GM03348 (cell line): Measurements from ENCODE around the gene TMEM9.

Experiments
- DNase-seq: peaks from one replicate; pipeline ENCODE4 v3.0.0; 2012; ENCODE audit warnings: low spot score

TMEM9 gene

DNA sequence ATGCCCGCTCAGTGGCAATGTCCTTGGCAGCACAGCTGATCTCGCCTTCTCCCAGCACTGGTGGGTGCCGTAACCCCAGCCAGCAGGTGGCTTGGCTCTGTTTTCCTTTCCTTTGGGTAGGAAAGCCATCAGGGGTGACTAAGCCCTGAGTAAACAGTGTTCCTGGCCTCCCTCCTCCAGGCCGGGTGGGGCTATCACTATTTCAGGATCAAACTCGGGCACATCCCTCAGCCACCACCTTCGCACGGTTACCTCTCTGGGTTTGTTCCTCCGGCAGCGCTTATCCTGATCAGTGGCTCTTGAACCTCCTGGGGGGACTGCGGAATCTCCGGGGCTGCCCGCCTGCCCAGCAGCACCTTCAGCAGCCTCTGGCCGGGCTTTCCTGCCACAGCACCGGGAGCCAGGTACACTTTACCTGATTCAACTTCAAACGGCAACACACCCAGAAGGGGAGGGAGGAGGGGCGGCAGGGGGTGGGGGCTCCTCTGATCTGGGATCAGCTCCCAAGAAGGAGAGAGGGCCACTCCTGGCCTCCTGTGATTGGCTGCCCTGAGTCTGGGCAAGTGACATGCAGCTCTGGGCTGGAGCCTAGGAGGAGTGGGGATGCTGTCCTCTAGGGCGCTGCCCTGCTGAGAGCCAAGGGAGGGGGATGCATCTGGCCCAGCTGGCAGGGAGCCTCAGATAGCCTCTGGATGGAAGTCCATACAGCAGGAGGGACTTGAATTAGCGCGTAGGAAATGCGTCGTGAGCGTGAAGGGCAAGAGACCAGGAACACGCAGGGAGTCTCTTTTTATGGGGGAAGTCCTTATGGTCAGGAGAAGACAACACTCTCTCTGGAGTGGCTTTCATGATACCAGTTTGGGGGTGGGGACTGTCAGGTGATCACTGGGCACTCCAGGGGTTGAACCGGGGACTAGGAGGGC, 27.2 kb downstream of the TMEM9 start, which contains the start of gene ASCL5:
TSS of gene ASCL5 (minus strand) at position 353 of the 923 bp plus-strand sequence. CDS start 11,812 bp downstream, outside the sequence.
- DNase-seq, result no peak

DNA sequence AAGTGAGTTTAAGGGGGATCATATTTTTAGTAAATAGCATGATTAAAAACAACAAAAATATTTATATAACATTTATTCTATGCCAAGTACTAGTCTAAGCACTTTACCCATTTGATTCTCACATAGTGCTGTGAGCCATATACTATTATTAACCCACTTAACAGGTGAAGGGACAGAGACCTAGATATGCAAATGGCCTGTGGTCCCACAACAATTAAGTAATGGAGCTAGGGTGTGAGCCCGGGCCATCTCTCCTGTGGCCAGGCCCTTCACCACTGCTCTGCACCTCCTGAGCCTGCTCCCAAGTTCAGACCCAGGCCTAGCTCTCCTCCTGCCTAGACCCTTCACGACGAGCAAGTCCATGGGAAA, 27.8 kb downstream of the TMEM9 start:
- DNase-seq, result no peak

DNA sequence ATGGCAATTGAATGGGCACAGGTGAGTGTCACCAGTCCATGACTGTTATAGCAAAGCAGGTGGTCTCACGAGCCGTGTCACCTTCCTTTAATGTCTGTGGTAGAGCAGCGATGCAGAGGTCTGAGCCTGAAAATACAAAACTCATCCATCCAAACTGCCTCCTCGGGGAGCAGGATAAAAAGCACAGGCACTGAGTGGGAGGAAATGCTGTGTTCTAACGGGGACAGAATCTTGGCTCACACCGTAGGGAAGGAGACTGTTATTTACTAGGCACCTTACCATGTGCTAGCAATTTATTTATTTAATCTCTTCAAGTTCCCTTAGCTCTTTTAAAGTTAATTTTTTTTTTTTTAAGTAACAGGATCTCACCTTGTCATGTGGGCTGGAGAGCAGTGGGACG, 28.5 kb downstream of the TMEM9 start:
- DNase-seq, result no peak

DNA sequence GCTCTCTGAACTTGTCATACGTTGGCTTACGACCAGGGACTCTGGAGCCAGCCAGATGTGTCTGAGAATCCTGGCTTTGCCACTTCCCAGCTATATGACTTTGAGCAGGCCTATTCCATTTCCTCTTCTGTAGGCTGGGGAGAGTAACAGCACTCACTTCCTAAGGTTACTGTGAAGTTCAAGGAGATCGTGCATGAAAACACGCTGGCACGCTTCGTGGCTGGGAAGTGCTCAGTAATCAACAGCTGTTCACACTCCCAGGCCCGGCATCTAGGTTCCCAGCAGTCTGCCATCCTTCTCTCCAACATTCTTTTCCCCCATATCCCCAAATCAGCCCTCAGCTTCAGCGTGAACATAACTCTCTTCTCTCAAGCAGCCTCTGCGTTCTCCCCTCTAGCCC, 29.3 kb downstream of the TMEM9 start:
- no peak for DNase-seq

DNA sequence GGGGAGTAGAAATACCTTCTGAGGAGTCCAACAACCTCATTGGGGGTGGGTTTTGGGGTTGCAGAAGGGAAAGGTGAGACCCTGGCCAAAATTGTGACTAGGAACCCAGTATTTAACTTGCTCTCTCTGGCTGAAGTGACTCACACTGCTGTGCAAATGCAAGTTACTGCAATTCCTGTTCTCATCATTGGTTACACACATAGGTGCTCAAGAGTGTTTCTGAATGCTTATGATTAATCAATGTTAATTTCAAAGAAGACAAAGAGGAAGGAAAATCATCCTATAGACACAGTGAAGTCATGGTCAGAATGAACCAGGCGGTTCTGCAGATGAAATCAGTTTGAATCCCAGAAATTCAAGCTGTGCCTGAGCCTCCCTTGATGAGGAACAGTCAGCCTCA, 30.4 kb downstream of the TMEM9 start:
- no peak for DNase-seq

DNA sequence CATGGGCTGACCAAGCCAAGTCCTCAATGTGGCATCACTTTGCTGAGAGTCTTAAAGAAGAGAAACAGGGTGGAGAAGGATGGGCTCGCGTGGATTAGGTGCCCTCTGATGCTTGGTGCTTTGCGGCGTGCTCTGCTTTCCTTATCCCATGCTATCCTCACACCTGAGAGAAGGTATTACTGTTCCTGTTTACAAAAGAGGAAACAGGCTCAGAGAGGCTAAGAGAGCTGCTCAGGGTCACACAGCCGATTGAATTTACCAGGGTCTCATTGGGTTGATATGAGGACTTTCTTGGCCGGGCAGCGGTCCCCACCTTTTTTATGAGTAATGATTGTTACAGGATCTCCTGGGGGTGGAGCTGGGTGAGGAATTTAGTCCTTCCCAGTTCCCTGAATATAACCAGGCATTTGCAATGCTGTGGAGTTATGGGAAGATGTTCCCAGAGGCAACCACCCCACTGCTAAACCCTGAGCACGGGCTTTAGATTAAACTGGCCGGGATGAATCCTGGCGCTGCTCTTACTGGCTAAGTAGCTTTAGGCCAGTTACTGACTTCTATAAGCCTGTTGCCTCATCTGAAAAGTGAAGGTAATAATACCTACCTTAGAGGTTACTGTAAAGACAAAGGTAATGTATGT, 31.8 kb downstream of the TMEM9 start:
- DNase-seq, result no peak

DNA sequence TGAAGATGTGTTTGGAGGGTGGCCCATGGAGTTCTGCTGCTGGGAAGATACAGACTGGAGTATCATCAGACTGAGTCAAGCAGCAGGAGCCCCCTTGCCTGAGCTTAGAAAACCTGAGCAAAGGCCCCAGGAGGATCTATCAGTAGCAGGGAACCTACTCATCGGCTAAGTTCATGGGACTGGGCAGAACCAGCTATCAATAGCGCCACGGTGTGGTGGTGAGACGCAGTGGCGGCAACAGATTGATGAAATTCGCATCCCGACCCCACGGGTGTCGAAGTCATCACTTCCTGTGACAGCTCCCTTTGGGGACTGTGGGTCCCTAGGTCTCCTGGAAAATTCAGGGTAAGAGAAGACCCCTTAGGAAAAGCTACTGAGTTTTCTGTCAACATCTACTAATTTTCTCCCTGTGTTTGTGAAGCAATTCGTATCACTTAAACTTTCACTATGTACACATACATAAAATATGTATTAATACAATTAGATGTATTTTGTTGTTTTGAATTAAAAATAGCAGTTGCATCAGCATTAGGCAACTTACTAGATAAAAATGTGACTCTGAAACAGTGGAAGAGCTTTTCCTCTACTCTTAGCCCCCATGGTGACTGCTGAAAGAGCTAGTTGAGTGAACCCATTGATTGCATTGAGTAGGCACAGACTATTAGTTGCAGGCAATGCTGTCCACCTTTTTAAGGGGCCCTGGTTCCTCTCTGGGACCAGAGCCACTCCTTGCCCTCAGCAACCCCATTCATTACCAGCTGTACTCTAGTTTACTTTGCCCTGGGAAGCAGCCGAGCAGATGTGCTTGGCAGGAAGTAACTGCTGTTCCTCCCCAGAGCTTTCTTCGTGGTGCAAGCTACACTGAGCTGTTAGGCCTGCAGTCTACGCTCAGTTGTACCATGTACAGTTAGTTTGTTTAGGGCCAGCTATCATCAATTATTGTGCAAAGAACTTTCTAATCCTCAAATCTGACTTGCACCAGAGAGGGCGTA, 34.8 kb downstream of the TMEM9 start:
- DNase-seq, result peak; percentile 34

DNA sequence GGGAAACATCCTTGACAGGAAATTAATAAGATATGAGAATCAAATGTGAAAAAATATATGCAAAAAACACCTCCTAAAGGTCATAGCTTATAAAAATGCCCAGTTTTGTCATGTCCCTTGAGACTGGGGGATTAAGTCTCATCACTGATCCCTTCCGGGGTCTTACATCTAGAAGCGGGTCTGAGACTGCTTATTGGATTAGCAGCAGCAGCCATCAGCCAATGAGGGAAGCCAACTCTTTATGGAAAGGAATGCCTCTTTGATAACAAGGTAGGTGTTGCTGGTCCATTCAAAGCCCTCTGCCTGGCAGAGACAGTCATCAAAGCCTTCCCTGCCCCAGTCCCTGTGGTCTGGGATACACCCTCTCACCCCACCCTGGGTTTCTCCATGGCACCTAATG, 38.2 kb downstream of the TMEM9 start:
- DNase-seq, result no peak

DNA sequence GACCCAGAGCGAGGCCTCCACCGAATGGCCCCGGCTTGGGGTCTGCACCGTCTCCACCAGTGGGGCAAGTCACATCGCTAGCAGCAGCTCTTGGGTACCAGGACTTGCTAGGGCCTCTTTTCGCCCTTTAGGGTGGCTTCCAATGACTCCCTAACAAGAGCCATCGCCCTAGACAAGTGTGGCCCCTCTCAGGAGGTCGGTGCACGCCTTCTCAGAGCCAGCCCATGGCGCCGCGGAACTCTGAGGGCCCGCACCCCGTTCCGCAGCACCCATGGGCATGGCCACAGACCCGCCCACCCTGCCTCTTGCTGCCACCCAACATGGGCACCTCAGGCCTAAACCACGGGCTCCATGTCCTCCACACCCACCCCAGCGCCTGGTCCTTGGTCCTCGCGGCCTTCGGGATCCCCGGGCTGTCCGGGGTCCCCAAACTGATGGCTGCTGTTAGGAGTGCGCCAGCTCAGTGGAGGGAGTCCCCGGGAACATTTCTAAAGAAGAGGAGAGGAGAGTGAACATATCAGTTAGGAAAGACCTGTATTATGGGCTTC, 38.8 kb downstream of the TMEM9 start:
- DNase-seq, result no peak

DNA sequence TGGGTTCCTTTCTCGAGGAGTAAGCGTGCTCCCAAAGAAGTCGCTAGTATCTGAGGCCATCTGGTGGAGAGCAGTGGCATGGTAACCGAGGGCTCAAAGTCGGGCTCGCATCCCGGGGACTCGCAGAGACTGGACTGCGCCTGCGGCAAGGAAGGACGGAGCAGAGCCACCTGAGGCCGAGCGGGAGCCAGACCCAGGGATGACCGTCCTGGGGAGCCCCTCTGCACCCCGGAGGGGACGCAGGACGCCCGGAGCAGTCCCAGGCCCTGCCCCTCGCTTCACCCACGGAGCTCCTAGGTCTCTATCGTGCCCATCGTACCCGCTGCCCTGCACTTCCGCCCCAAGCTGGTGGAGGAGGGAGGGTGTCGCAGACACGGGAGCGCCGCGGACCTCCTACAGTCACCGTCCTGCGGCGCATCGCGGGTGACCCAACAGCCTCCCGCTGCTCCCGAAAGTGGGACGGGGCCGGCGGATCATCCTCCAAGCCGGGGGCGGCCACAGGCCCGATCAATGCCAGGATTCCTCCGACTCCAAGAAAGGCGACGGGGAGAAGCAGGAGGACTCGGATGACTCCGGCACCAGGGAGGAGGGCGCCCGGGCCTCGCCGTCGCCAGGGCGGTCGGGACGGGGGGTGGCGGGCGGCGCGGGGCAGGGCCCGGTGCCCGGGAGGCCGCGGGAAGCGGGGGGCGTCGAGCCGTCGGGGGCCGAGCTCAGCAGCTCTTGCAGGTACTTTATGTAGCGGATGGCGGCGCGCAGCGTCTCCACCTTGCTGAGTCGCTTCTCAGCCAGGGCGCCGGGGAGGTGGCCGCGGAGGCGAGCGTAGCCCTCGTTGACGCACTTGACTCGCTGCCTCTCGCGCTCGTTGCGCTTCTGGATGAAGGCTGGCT, 39.8 kb downstream of the TMEM9 start:
- DNase-seq, result peak; percentile 95

DNA sequence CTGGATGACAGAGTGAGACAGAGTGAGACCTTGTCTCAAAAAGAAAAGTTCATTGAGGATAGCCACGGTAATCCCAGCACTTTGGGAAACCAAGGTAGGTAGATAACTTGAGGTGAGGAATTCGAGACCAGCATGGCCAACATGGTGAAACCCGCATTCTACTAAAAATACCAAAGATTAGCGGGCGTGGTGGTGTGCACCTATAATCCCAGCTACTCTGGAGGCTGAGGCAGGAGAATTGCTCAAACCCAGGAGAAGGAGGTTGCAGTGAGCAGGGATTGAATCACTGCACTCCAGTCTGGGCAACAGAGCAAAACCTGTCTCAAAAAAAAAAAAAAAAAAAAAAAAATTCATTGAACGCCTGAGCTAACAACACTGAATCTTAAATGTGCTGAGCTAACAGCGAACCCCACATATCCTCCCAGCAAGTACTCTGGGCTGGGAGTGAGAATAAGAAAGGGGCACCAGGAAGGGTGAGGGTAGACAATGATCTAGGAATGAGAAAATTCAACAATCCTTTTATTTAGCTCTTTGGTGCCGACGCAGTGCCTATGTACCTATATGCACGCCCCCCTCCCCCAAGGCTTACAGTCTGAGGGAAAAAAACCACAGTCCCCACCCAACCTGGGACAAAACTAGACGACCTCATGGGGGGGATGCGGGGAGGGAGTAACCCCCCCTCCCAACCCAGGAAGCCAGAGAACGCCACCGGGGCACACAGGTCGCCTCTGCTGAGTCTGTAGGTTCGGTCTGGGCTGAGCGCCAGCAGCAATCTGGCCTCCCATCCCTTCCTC, 40.6 kb downstream of the TMEM9 start:
- DNase-seq, result no peak

DNA sequence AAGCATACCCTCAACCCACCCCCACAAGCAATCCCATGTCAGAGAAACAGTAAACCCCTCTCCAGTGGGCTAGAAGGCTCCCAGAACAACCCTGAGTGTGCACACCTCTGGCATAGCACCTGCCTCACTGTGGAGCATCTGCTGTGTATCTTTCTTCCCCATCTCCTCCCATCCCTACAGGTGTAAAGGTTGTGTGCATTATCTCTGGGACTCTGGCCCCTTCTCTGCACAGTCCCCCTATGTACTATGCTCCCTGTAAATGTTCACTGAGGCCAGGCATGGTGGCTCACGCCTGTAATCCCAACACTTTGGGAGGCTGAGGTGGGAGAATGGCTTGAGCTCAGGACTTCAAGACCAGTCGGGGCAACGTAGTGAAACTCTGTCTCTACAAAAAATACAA, 41.3 kb downstream of the TMEM9 start:
- no peak for DNase-seq

DNA sequence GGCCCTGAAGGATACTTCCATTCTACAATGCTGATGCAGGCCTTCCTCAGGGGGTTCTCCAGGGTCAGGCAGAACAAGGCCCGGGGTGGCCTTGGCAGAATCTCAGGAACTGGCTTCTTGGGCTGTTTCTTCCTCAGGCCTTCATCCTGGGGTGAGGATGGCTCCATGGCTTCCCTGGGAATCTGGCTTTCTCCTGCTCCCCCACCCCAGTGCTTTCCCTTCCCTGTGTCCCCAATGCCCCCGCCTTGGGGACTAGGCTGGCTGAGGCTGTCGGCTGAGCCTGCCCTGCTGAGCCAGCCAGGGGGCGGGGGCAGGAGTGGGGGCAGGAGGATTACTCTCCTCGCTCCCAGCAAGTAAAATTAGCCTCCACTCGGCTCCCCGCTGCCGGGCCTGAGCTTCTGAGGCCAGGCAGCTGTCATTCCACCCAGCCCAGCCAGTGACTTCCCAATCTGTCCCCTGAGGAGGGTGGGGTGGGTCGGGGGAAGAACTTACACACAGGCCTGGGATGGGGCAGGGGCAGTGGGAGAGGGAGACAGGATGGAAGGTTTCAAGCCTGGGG, 42.0 kb downstream of the TMEM9 start, which contains the start of gene CACNA1S:
TSS of gene CACNA1S (minus strand) at position 254 of the 559 bp plus-strand sequence. CDS start at position 167, 87 bp downstream.
- DNase-seq, result no peak

DNA sequence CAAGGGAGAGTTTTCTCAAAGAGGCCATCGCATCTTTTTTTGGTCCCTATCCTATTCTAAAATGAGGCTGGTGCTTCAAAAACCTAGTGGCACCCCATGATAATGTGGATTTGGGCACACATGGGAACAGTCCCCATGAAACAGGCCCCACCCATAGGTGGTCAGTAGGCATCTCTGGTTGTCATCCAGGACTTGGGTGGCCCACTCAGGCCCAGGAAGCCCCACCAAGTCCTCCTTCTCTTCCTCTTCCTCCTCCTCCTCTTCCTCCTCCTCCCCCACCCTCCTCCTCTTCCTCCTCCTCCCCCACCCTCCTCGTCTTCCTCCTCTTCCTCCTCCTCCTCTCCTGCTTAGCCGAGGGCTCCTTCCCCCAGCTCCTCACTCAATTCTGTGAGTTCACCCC, 42.6 kb downstream of the TMEM9 start:
- no peak for DNase-seq

DNA sequence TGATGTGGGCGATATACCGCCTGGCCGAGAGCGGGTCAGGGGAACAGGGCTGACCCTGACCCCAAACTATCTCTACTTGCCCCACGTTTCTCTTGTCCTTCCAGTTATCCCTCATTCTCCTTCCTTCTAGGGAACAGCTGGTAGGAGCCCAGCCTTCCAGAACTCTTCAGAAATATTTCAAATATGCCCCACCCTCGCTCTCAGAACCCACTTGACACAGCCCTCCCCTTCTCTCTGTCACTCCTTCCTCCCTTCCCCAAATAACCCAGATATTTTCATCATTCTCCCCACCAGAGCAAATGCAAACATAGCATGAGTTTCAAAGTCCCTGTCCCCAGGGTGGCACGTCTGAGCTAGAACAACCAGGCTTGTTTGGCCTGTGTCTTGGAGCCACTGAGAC, 43.1 kb downstream of the TMEM9 start:
- no peak for DNase-seq

DNA sequence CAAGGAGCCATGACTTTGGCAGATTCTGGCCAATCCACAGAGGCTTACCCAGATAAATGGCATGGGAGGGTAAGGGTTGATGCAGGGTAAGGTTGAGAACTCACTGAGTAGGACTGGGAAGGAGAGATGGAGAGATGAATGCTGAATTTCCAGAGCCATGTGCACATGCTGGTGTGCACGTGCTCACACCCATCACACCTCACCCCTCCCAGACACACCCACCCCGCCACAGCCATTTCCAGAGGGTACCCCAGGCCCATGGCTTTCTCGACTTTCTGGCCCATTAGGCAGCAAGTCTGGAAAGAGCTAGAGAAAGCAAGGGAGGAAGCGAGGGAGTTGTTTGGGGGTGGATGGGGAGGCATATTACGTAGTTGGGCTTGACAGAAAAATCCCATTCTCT, 43.7 kb downstream of the TMEM9 start:
- DNase-seq, result no peak

DNA sequence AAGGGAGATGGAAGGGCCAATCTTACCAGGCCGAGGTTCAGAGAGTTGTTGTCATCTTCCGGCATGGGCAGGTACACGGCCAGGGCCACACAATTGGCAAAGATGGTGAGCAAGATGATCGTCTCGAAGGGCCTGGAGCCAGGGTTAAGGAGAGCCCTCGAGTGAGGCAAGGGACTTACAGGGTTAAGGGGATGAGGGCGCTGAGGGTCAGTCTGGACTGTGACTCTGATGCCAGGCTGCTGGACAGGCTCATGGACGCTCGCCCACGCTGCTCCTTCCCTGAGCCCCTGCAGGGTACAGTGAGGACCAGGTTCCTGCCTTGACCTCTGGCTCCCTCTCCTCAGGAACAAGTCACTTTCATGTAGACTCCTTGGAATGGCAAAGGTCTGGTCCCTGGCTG, 44.1 kb downstream of the TMEM9 start:
- no peak for DNase-seq

DNA sequence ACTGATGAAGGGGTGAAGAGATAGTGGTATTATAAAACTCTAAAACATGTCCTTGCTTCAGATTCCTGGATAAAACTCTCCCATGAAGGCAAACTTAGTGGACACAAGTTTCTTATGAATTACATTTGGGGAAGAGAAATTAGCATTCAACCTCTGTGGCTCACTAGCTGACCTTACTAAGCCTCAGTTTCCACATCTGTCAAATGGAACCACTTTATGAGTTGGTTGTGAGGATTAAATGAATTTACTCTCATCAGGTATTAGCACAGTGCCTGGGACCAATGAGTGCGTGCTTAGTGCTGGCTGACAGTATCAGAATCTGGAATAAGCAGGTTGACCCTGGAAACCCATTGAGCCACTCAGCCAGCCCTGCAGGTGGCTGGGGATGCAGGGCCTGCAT, 44.6 kb downstream of the TMEM9 start:
- DNase-seq, result no peak

DNA sequence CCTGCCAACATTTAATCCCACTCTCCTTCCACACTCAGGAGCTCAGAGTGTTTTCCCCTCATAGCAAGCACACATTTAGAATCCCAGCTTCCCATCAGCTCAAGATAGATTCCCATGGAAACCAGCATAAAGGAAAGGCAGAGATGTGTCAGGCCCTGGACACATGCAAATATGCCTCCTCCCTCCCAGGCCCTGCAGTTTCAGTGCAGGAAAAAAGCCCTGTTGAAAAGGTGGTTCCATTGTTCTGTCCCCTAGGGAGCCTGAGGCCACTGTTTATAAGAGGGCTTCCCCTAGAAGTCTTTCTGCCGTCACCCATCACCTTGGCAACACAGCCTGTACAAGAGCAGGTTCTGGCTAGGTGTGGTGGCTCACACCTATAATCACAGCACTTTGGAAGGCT, 45.7 kb downstream of the TMEM9 start:
- DNase-seq, result no peak

DNA sequence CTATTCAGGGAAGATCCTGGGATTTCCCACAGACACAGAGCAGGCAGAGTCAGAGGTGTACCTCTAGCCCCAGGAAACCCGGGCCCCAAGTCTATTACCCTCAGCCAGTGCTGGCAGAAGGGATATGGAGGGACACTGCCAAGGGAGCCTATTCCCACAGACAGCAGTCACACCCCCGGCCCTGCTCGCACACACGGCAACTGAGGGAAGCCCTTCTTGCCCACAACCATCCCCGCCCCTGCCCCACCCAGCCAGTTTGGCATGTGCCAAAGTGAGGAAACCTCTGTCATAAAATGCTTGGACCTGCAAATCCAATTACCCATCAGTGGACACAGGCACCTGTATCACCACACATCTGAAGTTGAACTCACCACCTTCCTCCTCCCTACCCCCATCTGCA, 48.6 kb downstream of the TMEM9 start:
- no peak for DNase-seq
